H1 (cell line): ENCODE results near the gene SYNDIG1. TPM values are rescaled to one million over a fixed set of nuclear protein-coding genes. Genes with fewer than 3 reads are reported as not detected.

Source experiments
- CTCF ChIA-PET: fragments of 300-600 bp; sonication (Branson Sonifier 250); formaldehyde crosslinking; loops from one replicate; lab custom pipeline; 2021; ENCODE audit not compliant: partially characterized antibody; lab: Charles Lee
- POLR2A ChIA-PET: fragments of 300-600 bp; sonication (Branson Sonifier 250); formaldehyde crosslinking; loops from one replicate; lab custom pipeline; 2021; ENCODE audit warnings: inconsistent platforms; ENCODE audit not compliant: partially characterized antibody; lab: Charles Lee
- DNase-seq, 2 experiments: peaks; one replicate each; pipeline versions ENCODE4 v3.0.0 to v3.0.0-alpha.2; 2010 to 2022; ENCODE audit warnings: low spot score in 2 of 2, low read depth in 1 of 2, mixed read lengths in 1 of 2
- FAIRE-seq: peaks from 2 replicates; lab custom pipeline; 2011; peaks lifted over from hg19 to GRCh38; lab: Jason Lieb, UNC
- H2AFZ ChIP-seq: 2 replicates; pipeline ENCODE4 v1.8.1; 2012; ENCODE audit warnings: low read length, inconsistent platforms
- H2AK5ac ChIP-seq: 2 replicates; pipeline ENCODE4 v1.6.1; 2013; ENCODE audit warnings: low read depth, low read length
- H2BK120ac ChIP-seq: replicated peaks from 2 replicates; pipeline ENCODE3; 2013; ENCODE audit warnings: low read depth, low read length, inconsistent platforms
- H2BK12ac ChIP-seq: 2 replicates; pipeline ENCODE4 v1.6.1; 2013; ENCODE audit warnings: low read depth, low read length
- H2BK15ac ChIP-seq: 2 replicates; pipeline ENCODE4 v1.6.1; 2013; ENCODE audit warnings: low read length
- H2BK20ac ChIP-seq: 2 replicates; pipeline ENCODE4 v1.6.1; 2013; ENCODE audit warnings: low read length
- H2BK5ac ChIP-seq: 2 replicates; pipeline ENCODE4 v1.6.1; 2013; ENCODE audit warnings: low read depth, low read length
- H3K14ac ChIP-seq: 2 replicates; pipeline ENCODE4 v1.6.1; 2013; ENCODE audit warnings: inconsistent platforms; ENCODE audit not compliant: insufficient read length
- H3K18ac ChIP-seq: 2 replicates; pipeline ENCODE4 v1.6.1; 2013; ENCODE audit warnings: low read length; ENCODE audit errors: extremely low read depth
- H3K23ac ChIP-seq: 2 replicates; pipeline ENCODE4 v1.6.1; 2013; ENCODE audit warnings: inconsistent platforms; ENCODE audit not compliant: insufficient read length
- H3K23me2 ChIP-seq: 2 replicates; pipeline ENCODE4 v1.6.1; 2013; ENCODE audit warnings: low read depth, low read length
- H3K27ac ChIP-seq: 2 replicates; pipeline ENCODE4 v1.6.1; 2011; ENCODE audit warnings: low read depth, low read length, inconsistent platforms
- H3K27me3 ChIP-seq, 4 experiments: replicated peaks in 1 of 4; 1 replicate in 1 of 4; 2 replicates in 3 of 4; pipeline versions ENCODE4 v1.6.1 to v1.8.1; 2011 to 2013; ENCODE audit warnings: low read length in 3 of 4, mild to moderate bottlenecking in 3 of 4, inconsistent platforms in 2 of 4, mixed read lengths in 2 of 4, moderate library complexity in 1 of 4; ENCODE audit not compliant: control insufficient read depth in 3 of 4, insufficient read depth in 3 of 4; ENCODE audit errors: extremely low read depth in 1 of 4
- H3K36me3 ChIP-seq, 4 experiments: 2 replicates each; pipeline versions ENCODE4 v1.6.1 to v1.8.1; 2011 to 2013; ENCODE audit warnings: mild to moderate bottlenecking in 4 of 4, low read length in 3 of 4, moderate library complexity in 2 of 4, control low read depth in 1 of 4, inconsistent platforms in 1 of 4; ENCODE audit not compliant: insufficient read depth in 4 of 4, control insufficient read depth in 2 of 4
- H3K4ac ChIP-seq: replicated peaks from 2 replicates; pipeline ENCODE3; 2013; ENCODE audit warnings: low read length, low read depth, mixed read lengths, inconsistent platforms; ENCODE audit not compliant: insufficient read length
- H3K4me1 ChIP-seq, 4 experiments: replicated peaks in 1 of 4; 1 replicate in 1 of 4; 2 replicates in 3 of 4; pipeline versions ENCODE4 v1.6.1 to v1.8.1; 2011 to 2013; ENCODE audit warnings: low read length in 3 of 4, inconsistent platforms in 2 of 4, mixed read lengths in 1 of 4; ENCODE audit not compliant: insufficient read depth in 4 of 4, control insufficient read depth in 3 of 4
- H3K4me2 ChIP-seq, 2 experiments: 2 replicates each; pipeline versions ENCODE4 v1.6.1 to v1.8.1; 2011 to 2013; ENCODE audit warnings: low read depth in 2 of 2, low read length in 2 of 2, control low read depth in 1 of 2, inconsistent platforms in 1 of 2, mild to moderate bottlenecking in 1 of 2; ENCODE audit not compliant: insufficient read depth in 1 of 2
- H3K4me3 ChIP-seq, 4 experiments: fragments of 200-600, 300-600 bp in 1 of 4; sonication (generic), shearing (Covaris generic), sonication (Bioruptor Twin) in 1 of 4; 2 replicates each; pipeline versions ENCODE4 v1.5.1 to v1.8.1; 2011 to 2016; ENCODE audit warnings: low read length in 4 of 4, low read depth in 3 of 4, control low read depth in 2 of 4, inconsistent platforms in 2 of 4, mild to moderate bottlenecking in 2 of 4, mixed read lengths in 1 of 4, moderate library complexity in 1 of 4; ENCODE audit not compliant: insufficient read depth in 2 of 4; ENCODE audit errors: extremely low read depth in 1 of 4
- H3K56ac ChIP-seq: replicated peaks from 2 replicates; pipeline ENCODE3; 2013; ENCODE audit warnings: low read depth, mild to moderate bottlenecking, mixed read lengths, low read length, inconsistent platforms; ENCODE audit not compliant: insufficient read length
- H3K79me1 ChIP-seq: 2 replicates; pipeline ENCODE4 v1.6.1; 2013; ENCODE audit warnings: low read depth, low read length, control low read depth
- H3K79me2 ChIP-seq, 2 experiments: 2 replicates each; pipeline versions ENCODE4 v1.6.1 to v1.8.1; 2012 to 2013; ENCODE audit warnings: low read length in 2 of 2, mild to moderate bottlenecking in 2 of 2, inconsistent platforms in 1 of 2; ENCODE audit not compliant: insufficient read depth in 2 of 2, control insufficient read depth in 1 of 2
- H3K9ac ChIP-seq, 4 experiments: replicated peaks in 1 of 4; 1 replicate in 1 of 4; 2 replicates in 3 of 4; pipeline versions ENCODE4 v1.6.1 to v1.8.1; 2011 to 2013; ENCODE audit warnings: low read depth in 3 of 4, low read length in 3 of 4, control low read depth in 2 of 4, mild to moderate bottlenecking in 2 of 4, moderate library complexity in 2 of 4, inconsistent platforms in 1 of 4; ENCODE audit errors: extremely low read depth in 1 of 4
- H3K9me3 ChIP-seq, 2 experiments: 2 replicates each; pipeline versions ENCODE4 v1.6.1 to v1.8.1; 2012 to 2013; ENCODE audit warnings: mild to moderate bottlenecking in 2 of 2, moderate library complexity in 2 of 2, control low read depth in 1 of 2, inconsistent platforms in 1 of 2, low read depth in 1 of 2, low read length in 1 of 2, mixed read lengths in 1 of 2; ENCODE audit not compliant: insufficient read depth in 2 of 2
- H4K20me1 ChIP-seq, 2 experiments: replicated peaks in 1 of 2; 2 replicates each; pipeline versions ENCODE3 to v1.8.1; 2011 to 2013; ENCODE audit warnings: inconsistent platforms in 2 of 2, low read length in 2 of 2, mild to moderate bottlenecking in 1 of 2; ENCODE audit not compliant: insufficient read depth in 2 of 2, control insufficient read depth in 1 of 2
- H4K5ac ChIP-seq: 2 replicates; pipeline ENCODE4 v1.6.1; 2013; ENCODE audit warnings: low read length, low read depth, mixed read lengths, inconsistent platforms; ENCODE audit not compliant: insufficient read length
- H4K8ac ChIP-seq: 2 replicates; pipeline ENCODE4 v1.8.0; 2013; ENCODE audit warnings: mild to moderate bottlenecking, moderate library complexity, low read length, inconsistent platforms; ENCODE audit not compliant: insufficient read depth; ENCODE audit errors: extremely low read depth
- H4K91ac ChIP-seq: replicated peaks from 2 replicates; pipeline ENCODE3; 2013; ENCODE audit warnings: low read length, mixed read lengths, inconsistent platforms; ENCODE audit not compliant: insufficient read length
- SP4 ChIP-seq: IDR thresholded peaks from 2 replicates; pipeline ENCODE4 v1.6.1; 2012; ENCODE audit warnings: low read length, inconsistent platforms
- TAF7 ChIP-seq: optimal IDR thresholded peaks from 2 replicates; pipeline ENCODE3; 2011; ENCODE audit warnings: low read depth, mild to moderate bottlenecking, inconsistent platforms, low read length, moderate library complexity, borderline replicate concordance
- WGBS, 2 experiments: shearing (Covaris generic) in 1 of 2; methylation state at CpG; one replicate each; pipeline versions ENCODE4 v1.1.6 to v1.1.7; 2013 to 2015; ENCODE audit warnings: low lambda C conversion rate in 2 of 2, mixed read lengths in 2 of 2, inconsistent platforms in 1 of 2, low coverage in 1 of 2, missing lambda C conversion rate in 1 of 2; ENCODE audit not compliant: insufficient replicate concordance in 2 of 2, insufficient coverage in 1 of 2, insufficient read length in 1 of 2; ENCODE audit errors: extremely low coverage in 1 of 2, missing lambda C conversion rate in 1 of 2; 5-methylcytosine and 5-hydroxymethylcytosine counted together
- polyA plus RNA-seq, 7 experiments: library from polyadenylated mRNA; depleted of rRNA in 3 of 7; stranded (reverse) in 5 of 7; unstranded in 2 of 7; fragments of >200 nt in 5 of 7; fragments of 200-250 nt in 2 of 7; gene quantifications; 1 replicate in 5 of 7; 2 replicates in 1 of 7; 4 replicates in 1 of 7; pipeline versions ENCODE4 v1.2.1 to v1.2.3, GENCODE V29; 2011 to 2013; ENCODE audit warnings: missing spikeins in 2 of 7, mixed read lengths in 2 of 7
- total RNA-seq: library from RNA; stranded (reverse); fragmentation: NEBNext Ultra II Directional; extraction: Animal tissue kit (Norgen Biotek cat#: 25700); gene quantifications from 2 replicates; pipeline ENCODE4 v1.2.1, GENCODE V29; 2021
- TF ChIP-seq, protein P1 (sequence below): IDR thresholded peaks from 2 replicates; pipeline ENCODE4 v1.6.1; 2011; ENCODE audit warnings: low read length, improper control_type of control experiment

Gene SYNDIG1
- total and polyA plus RNA-seq, 2 of the 8 experiments (the other 6 are each of a cell fraction or from before 2014, with no cell fraction given) = 6.5 to 7.8 TPM

- H3K4me2 ChIP-seq = no peak overlapping the region
- no peak overlapping the region for H3K4ac ChIP-seq
- no peaks in the 10 kb centered on the region for H3K79me2 ChIP-seq
- H4K20me1 ChIP-seq = no peaks in the 10 kb centered on the region
- no peak overlapping the region for H3K14ac ChIP-seq
- H3K79me1 ChIP-seq = no peaks in the 10 kb centered on the region
- H4K8ac ChIP-seq = no peak overlapping the region
- H3K4me1 ChIP-seq = no peaks in the 10 kb centered on the region; a peak in 1 of 7 replicates
- H3K36me3 ChIP-seq = no peaks in the 10 kb centered on the region
- ChIA-PET CTCF (interaction anchor here (1.1 to 1.6 kb wide), 2 partner anchors 16 to 17 kb away, joined by 3 to 5 read pairs; no protein-coding TSS in a partner anchor), POLR2A (no interaction called here)
- no peak overlapping the region for H2AK5ac ChIP-seq
- no peak overlapping the region for H3K27ac ChIP-seq
- H3K9ac ChIP-seq = no peak overlapping the region
- no peak overlapping the region for H2BK120ac ChIP-seq
- no peak for FAIRE-seq
- no peak overlapping the region for H2AFZ ChIP-seq
- DNase-seq = peak in 1 of 2 experiments; percentile 14
- WGBS, 2 experiments = 91% methylated on average over 6 of the region's 6 CpGs; no CpG with 5 or more reads in 1 of the 2 experiments
- no peaks in the 10 kb centered on the region for H3K23me2 ChIP-seq
- no peak overlapping the region for H3K18ac ChIP-seq
- H4K5ac ChIP-seq = no peak overlapping the region
- H2BK5ac ChIP-seq = no peak overlapping the region
- no peak overlapping the region; the same call in 1 of the 2 replicates for H2BK15ac ChIP-seq
- peaks cover 0 to 4% of the 10 kb centered on the region in 2 experiments; a peak in 1 of 4 replicates for H3K9me3 ChIP-seq
- no peak overlapping the region for H4K91ac ChIP-seq
- no peak overlapping the region for H3K4me3 ChIP-seq
- H3K56ac ChIP-seq = no peak overlapping the region
- no peak overlapping the region for H2BK12ac ChIP-seq
- H3K27me3 ChIP-seq = no peaks in the 10 kb centered on the region
- H2BK20ac ChIP-seq = no peak overlapping the region
- no peak overlapping the region for H3K23ac ChIP-seq
- TF ChIP-seq, protein P1, sequence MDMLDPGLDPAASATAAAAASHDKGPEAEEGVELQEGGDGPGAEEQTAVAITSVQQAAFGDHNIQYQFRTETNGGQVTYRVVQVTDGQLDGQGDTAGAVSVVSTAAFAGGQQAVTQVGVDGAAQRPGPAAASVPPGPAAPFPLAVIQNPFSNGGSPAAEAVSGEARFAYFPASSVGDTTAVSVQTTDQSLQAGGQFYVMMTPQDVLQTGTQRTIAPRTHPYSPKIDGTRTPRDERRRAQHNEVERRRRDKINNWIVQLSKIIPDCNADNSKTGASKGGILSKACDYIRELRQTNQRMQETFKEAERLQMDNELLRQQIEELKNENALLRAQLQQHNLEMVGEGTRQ = no peak
- no peak for TF ChIP-seq SP4
- TF ChIP-seq TAF7 = no peak
Measured at GRCh38 chr20:24628985-24629384, 159.6 kb downstream of the SYNDIG1 start.
